GM19023 (cell line): Measurements from ENCODE around the gene TLK2.

Source experiments
- ATAC-seq: cut with Tn5 transposase; IDR thresholded peaks from one replicate; pipeline ENCODE4 v1.9.1; 2021; ENCODE audit warnings: mild to moderate bottlenecking, moderate library complexity; ENCODE audit not compliant: unreplicated experiment

Gene TLK2

GRCh38 chr17:62652251-62653001 is 173.8 kb downstream of the TLK2 start:
- ATAC-seq, result no peak

- peak; percentile 90 for ATAC-seq
Observed at GRCh38 chr17:62653002-62653825, 174.6 kb downstream of the TLK2 start.

GRCh38 chr17:62653826-62654761 is 175.5 kb downstream of the TLK2 start:
- no peak for ATAC-seq

GRCh38 chr17:62655656-62656055 is 177.0 kb downstream of the TLK2 start:
- ATAC-seq, result no peak

- no peak for ATAC-seq
Observed at GRCh38 chr17:62656446-62656845, 177.8 kb downstream of the TLK2 start.

GRCh38 chr17:62657145-62657665 is 178.6 kb downstream of the TLK2 start:
- ATAC-seq, result no peak

GRCh38 chr17:62657690-62658089 is 179.1 kb downstream of the TLK2 start:
- ATAC-seq, result no peak

GRCh38 chr17:62658136-62658920 is 179.7 kb downstream of the TLK2 start:
- no peak for ATAC-seq

GRCh38 chr17:62660629-62661118 is 182.0 kb downstream of the TLK2 start:
- no peak for ATAC-seq

- ATAC-seq, result no peak
Observed at GRCh38 chr17:62661337-62661736, 182.7 kb downstream of the TLK2 start.

- ATAC-seq, result no peak
Observed at GRCh38 chr17:62662855-62663254, 184.2 kb downstream of the TLK2 start.
